GM12878 (cell line): ENCODE results near the gene NACC1. TPM values are rescaled to one million over a fixed set of nuclear protein-coding genes. Genes with fewer than 3 reads are reported as not detected.

Source experiments
- BACH1 ChIP-seq: fragments of 450-650 bp; IDR thresholded peaks from 2 replicates; pipeline ENCODE4 v1.6.1; 2017; ENCODE audit warnings: mild to moderate bottlenecking, borderline replicate concordance
- BCL11A ChIP-seq: IDR thresholded peaks from 2 replicates; pipeline ENCODE4 v1.6.1; 2011; ENCODE audit warnings: low read depth, low read length
- BRCA1 ChIP-seq: IDR thresholded peaks from 2 replicates; pipeline ENCODE4 v1.6.1; 2011; ENCODE audit warnings: low read depth, low read length, improper control_type of control experiment
- CHD1 ChIP-seq: IDR thresholded peaks from 2 replicates; pipeline ENCODE4 v1.6.1; 2012; ENCODE audit warnings: low read depth, low read length, improper control_type of control experiment
- DPF2 ChIP-seq: fragments of 450-650 bp; IDR thresholded peaks from 2 replicates; pipeline ENCODE4 v1.6.1; 2017; ENCODE audit warnings: mild to moderate bottlenecking
- E2F4 ChIP-seq: IDR thresholded peaks from 2 replicates; pipeline ENCODE4 v1.6.1; 2012; ENCODE audit warnings: low read depth, low read length, improper control_type of control experiment
- E4F1 ChIP-seq: fragments of 450-650 bp; IDR thresholded peaks from 2 replicates; pipeline ENCODE4 v1.6.1; 2018; ENCODE audit warnings: borderline replicate concordance, mild to moderate bottlenecking; ENCODE audit not compliant: partially characterized antibody
- EP300 ChIP-seq, 2 experiments: fragments of 150-350 bp in 1 of 2; IDR thresholded peaks; 2 replicates each; pipeline ENCODE4 v1.6.1; 2011 to 2012; ENCODE audit warnings: low read depth in 2 of 2, low read length in 2 of 2, borderline replicate concordance in 1 of 2, improper control_type of control experiment in 1 of 2, inconsistent platforms in 1 of 2; ENCODE audit not compliant: control insufficient read depth in 1 of 2
- IRF4 ChIP-seq: IDR thresholded peaks from 2 replicates; pipeline ENCODE4 v1.6.1; 2011; ENCODE audit warnings: low read depth, low read length
- MYB ChIP-seq: fragments of 150-350 bp; IDR thresholded peaks from 2 replicates; pipeline ENCODE4 v1.6.1; 2014; ENCODE audit warnings: mild to moderate bottlenecking, low read depth, low read length, borderline replicate concordance
- NFYA ChIP-seq: IDR thresholded peaks from 2 replicates; pipeline ENCODE4 v1.6.1; 2011; ENCODE audit warnings: low read depth, mild to moderate bottlenecking, low read length, improper control_type of control experiment, borderline replicate concordance
- NR2F1 ChIP-seq: fragments of 450-650 bp; conservative IDR thresholded peaks from 2 replicates; pipeline ENCODE4 v1.6.1; 2017; ENCODE audit warnings: mild to moderate bottlenecking
- RAD21 ChIP-seq: IDR thresholded peaks from 2 replicates; pipeline ENCODE4 v1.6.1; 2011; ENCODE audit warnings: mild to moderate bottlenecking, low read depth, low read length, moderate library complexity; ENCODE audit not compliant: insufficient read depth
- RB1 ChIP-seq: fragments of 450-650 bp; formaldehyde crosslinking; IDR thresholded peaks from 2 replicates; pipeline ENCODE4 v1.6.1; 2017; ENCODE audit warnings: mild to moderate bottlenecking, borderline replicate concordance
- RBBP5 ChIP-seq: fragments of 200-600 bp; sonication (generic); conservative IDR thresholded peaks from 2 replicates; pipeline ENCODE4 v1.6.1; 2016
- RUNX3 ChIP-seq: IDR thresholded peaks from 2 replicates; pipeline ENCODE4 v1.6.1; 2012; ENCODE audit warnings: low read length, inconsistent platforms
- SMAD1 ChIP-seq: fragments of 450-650 bp; IDR thresholded peaks from 2 replicates; pipeline ENCODE4 v1.6.1; 2018; ENCODE audit warnings: mild to moderate bottlenecking, low read depth; ENCODE audit not compliant: partially characterized antibody
- SMARCA5 ChIP-seq: fragments of 450-650 bp; IDR thresholded peaks from 2 replicates; pipeline ENCODE4 v1.6.1; 2017; ENCODE audit warnings: mild to moderate bottlenecking
- SREBF1 ChIP-seq: IDR thresholded peaks from 2 replicates; pipeline ENCODE4 v1.6.1; 2012; ENCODE audit warnings: mild to moderate bottlenecking, low read length
- SREBF2 ChIP-seq: IDR thresholded peaks from 2 replicates; pipeline ENCODE4 v1.6.1; 2012; ENCODE audit warnings: mild to moderate bottlenecking, low read length
- STAT1 ChIP-seq: fragments of 450-650 bp; conservative IDR thresholded peaks from 2 replicates; pipeline ENCODE4 v1.6.1; 2014; ENCODE audit warnings: antibody characterized with exemption, mild to moderate bottlenecking
- TCF12 ChIP-seq: IDR thresholded peaks from 2 replicates; pipeline ENCODE4 v1.6.1; 2011; ENCODE audit warnings: low read depth, mild to moderate bottlenecking, low read length
- USF1 ChIP-seq: IDR thresholded peaks from 2 replicates; pipeline ENCODE4 v1.6.1; 2011; ENCODE audit warnings: borderline replicate concordance, low read depth, mild to moderate bottlenecking, moderate library complexity, mixed read lengths, low read length; ENCODE audit not compliant: insufficient read depth; ENCODE audit errors: extremely low read length
- ZBTB33 ChIP-seq: fragments of 450-650 bp; IDR thresholded peaks from 2 replicates; pipeline ENCODE4 v1.6.1; 2017; ENCODE audit warnings: mild to moderate bottlenecking
- ZNF207 ChIP-seq: fragments of 450-650 bp; IDR thresholded peaks from 2 replicates; pipeline ENCODE4 v1.6.1; 2014; ENCODE audit warnings: antibody characterized with exemption, mild to moderate bottlenecking, borderline replicate concordance
- polyA plus RNA-seq, 11 experiments: library from polyadenylated mRNA; depleted of rRNA in 4 of 11; unstranded in 6 of 11; stranded (reverse) in 5 of 11; fragments of >200 nt; fragmentation: Nextera tagmentation in 4 of 11; fragmentation: Illumina TruSeq in 1 of 11; extraction: Ambion mirVana in 4 of 11; extraction: Trizol in 1 of 11; gene quantifications; 1 replicate in 1 of 11; 2 replicates in 10 of 11; pipeline versions ENCODE4 v1.2.1 to v1.2.3, GENCODE V29; 2011 to 2016; ENCODE audit warnings: inconsistent platforms in 2 of 11, missing spikeins in 2 of 11, low read depth in 1 of 11
- total RNA-seq, 4 experiments: library from RNA; depleted of rRNA in 3 of 4; stranded (reverse); fragments of >200 nt in 3 of 4; fragmentation: Illumina TruSeq in 1 of 4; extraction: Trizol in 1 of 4; gene quantifications; 2 replicates each; pipeline versions ENCODE4 v1.2.1 to v1.2.3, GENCODE V29; 2013 to 2021

The NACC1 gene
- total and polyA plus RNA-seq, 10 of the 15 experiments (the other 5 are each of a cell fraction or from before 2014, with no cell fraction given): 0.18 to 120 (median 19.2) TPM

DNA sequence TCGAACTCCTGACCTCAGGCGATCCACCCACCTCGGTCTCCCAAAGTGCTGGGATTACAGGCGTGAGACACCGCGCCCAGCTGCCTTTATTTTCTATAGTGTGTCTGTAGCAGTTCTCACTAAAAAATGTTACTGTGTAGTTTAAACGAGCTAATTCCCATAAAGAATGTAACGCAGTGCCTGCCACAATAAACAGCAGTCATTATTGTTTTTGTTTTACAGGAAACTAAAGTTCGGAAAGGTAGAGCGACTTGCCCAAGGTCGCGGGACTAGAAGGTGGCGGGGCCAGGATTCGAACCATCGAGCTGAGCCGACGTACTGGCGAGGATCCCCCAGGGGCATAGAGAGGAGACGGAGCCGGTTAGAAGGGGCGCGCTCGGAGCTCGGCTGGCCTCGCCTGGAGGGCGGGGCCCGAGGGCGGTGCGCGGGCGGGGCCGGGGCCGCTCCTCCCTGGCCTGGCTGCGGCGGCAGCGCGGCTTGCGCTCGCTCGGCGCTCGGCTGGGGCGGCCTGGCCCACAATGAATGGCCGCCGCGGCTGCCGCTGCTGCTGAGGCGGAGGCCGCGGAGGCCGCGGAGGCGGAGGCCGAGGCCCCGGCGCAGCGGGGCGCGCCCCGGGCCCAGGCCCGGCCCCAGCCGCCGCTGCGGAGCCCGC is at the start of gene NACC1 (continued):
- TF ChIP-seq SMAD1 (no peak), EP300 (IDR thresholded peaks at IDR 0.05; ENCODE audit: borderline replicate concordance in 1 of 2, control insufficient read depth in 1 of 2, low read depth in 2 of 2, low read length in 2 of 2) (no peak), NR2F1 (0 out of 2 replicates have a peak, but pooled peaks have one; percentile 37), BRCA1 (no peak), NFYA (no peak), RB1 (0 out of 2 replicates have a peak, but pooled peaks have one; percentile 41), IRF4 (no peak), DPF2 (peak; percentile 26; the same call in 1 of the 2 replicates), MYB (no peak), BCL11A (no peak), RBBP5 (no peak), USF1 (no peak), RUNX3 (peak; percentile 44), STAT1 (0 out of 2 replicates have a peak, but pooled peaks have one; percentile 19), SREBF2 (no peak), E4F1 (no peak), RAD21 (0 out of 2 replicates have a peak, but pooled peaks have one; percentile 0), SMARCA5 (peak; percentile 80), CHD1 (no peak), ZBTB33 (no peak), SREBF1 (no peak), E2F4 (no peak), BACH1 (no peak), ZNF207 (peak; percentile 68; the same call in 1 of the 2 replicates), TCF12 (peak; percentile 4; the same call in 1 of the 2 replicates)
